Occipital lobe (tissue), 2 donors: ENCODE results near the gene SORCS2. TPM values are rescaled to one million over a fixed set of nuclear protein-coding genes. Genes with fewer than 3 reads are reported as not detected.

ENCODE experiments used
- DNase-seq: peaks from one replicate; lab custom pipeline; 2025; lab: John Stamatoyannopoulos, UW
- total RNA-seq: library from RNA; depleted of rRNA; stranded (reverse); fragments of >200 nt; gene quantifications from one replicate; pipeline ENCODE4 v1.2.3, GENCODE V29; 2014

SORCS2 gene
- total RNA-seq, 1 donor from 2014 or later: 4.1 TPM

DNA sequence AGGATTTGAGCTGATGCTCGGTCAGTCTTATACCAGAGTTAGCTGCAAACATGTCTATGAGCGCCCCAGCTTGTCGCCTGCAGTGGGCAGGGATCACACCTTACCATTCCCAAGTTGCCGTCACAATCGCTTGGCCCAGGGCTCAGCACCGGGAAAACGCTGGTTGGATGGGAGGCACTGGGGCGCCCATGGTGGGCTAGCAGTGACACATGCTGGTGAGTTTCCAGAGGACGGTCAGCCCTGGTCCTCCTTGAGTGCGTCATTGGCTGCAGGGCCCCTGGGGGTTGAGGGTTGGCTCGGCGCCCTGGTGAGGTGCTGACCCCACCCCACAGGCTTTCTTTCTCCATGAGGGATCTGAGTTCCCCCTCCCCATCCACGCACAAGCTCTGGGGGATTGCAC lies 50.4 kb downstream of the SORCS2 start:
- no peak for DNase-seq

DNA sequence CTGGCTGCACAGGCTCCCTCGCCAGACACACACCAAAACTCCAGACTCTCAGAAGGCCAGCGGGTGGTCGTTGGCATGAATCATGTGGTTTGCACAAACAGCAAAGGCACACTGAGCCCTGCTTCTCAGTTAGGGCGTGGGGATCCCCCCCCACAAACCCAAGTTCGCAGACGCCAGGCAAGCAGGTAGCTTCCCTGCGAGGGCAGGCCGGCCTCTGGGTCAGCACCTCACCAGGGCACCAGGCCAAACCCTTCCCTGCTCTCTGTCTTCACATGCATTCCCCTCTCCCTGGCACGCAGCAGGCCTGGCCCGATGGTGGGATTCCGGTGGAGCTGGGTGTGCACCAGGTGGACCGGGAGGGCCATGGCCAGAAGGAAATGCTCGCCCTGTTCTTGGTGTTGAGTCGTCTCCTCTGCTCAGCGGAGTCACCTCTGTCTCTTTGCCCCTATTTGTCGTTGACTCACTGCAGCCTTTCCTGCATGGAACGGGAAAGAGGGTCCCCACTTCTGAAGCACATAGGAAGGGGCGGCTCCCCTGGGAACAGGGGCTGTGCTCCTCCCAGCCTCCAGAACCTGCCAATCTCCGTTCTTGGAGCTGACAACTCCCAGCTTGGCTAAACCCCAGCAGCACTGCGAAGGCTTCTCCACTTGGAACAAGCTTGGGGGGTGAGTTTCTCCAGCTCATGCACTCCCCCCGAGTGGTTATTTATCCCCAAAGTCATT lies 51.4 kb downstream of the SORCS2 start:
- DNase-seq: no peak

DNA sequence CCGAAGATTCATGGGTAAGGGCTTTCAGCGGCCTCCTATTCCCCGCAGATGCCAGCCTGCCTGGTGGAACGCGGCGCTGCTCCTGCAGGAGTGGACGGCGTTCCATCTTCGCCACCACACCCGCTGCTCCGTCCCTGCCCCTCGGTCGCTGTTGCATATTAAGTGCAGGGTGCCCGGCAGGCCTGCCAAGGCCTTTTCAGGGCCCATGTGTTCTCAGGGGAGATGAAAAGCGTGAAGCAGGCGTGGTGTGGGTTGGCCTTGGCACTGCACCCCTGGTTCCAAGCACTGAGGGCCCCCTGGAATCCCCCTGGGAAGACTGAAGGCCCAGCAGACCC lies 52.0 kb downstream of the SORCS2 start:
- DNase-seq: no peak

DNA sequence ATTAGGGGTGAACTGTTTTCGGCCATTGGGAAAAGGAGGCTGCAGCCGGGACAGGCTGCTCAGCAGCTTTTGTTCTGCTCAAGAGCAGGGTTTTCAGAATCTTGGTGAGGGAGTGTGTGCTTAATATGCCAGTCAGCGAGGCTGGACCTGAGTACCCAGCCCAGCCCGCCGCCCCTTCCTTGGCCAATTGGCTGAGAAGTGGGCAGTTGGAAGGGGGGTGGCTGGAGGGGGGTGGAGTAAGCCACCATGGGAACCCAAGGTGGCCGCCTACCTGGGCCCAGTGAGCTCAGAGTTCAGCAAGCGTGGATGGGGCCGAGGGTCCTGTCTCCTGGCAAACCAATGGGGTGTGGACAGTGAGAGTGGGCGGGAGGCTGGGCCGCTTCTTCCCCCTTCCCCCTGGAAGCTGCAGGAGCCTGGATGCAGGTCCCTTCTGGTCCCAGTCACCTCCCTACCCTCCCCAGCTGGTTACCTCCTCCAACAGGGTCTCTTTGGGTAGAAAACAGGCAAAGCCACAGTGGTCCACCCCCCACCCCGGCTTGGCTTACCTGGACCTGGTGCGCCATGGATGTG lies 52.5 kb downstream of the SORCS2 start:
- no peak for DNase-seq

DNA sequence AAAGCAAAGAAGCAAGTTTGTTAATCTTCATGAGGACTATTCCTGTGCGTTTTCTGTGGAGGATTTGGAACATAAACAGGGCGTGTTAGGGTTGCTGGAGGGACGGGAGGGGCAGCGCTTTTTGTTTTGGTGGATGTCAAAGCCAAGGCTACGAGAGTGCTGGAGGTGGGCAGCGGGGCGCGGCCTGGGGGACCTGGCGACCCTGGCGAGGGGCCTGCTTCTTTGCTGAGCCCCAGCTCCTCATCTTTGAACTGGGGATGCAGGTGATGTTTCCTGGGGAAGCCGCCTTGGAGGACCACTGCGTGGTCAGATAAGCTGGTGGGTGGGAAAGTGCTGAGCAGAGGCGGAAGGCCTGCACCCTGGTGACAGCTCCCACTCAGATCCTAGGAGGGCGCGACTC lies 55.2 kb downstream of the SORCS2 start:
- no peak for DNase-seq

DNA sequence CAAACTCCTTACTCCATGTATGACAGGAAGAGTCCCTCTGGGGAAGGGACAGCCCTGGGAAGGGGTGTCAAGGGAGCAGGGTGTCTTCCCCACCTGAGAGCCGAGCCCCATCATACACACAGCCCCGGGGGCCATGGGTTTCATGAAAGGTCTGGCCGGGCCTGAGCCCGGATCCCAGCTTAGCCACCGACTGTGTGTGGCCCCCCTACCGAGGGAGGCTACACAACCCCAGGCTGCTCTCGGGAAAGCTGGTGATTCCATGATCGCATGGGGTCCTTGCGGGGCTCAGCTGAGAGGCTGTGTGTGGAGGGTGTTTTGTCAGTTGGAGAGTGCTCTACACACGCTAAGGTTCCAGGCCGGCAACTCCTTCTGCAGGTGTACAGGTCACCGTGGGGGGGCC lies 55.6 kb downstream of the SORCS2 start:
- DNase-seq: no peak

DNA sequence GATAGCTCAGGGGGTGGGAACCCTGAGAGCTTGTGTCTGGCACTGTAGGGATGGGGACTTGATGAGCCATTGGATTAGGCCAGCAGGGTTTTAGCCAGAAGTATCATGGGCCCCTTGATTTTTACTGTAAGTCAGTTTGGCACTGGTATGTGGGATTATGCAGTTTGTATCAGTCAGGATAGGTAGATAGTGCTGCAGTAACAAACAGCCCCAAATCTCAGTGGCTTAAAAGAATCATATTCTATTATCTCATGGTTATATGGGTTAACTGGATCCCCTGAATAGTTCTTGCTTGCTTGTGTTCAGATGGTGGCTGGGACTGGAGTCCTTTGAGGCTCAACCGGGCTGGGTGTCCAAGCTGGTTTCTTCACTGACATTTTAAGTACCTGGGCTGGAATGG lies 56.5 kb downstream of the SORCS2 start:
- DNase-seq: no peak

DNA sequence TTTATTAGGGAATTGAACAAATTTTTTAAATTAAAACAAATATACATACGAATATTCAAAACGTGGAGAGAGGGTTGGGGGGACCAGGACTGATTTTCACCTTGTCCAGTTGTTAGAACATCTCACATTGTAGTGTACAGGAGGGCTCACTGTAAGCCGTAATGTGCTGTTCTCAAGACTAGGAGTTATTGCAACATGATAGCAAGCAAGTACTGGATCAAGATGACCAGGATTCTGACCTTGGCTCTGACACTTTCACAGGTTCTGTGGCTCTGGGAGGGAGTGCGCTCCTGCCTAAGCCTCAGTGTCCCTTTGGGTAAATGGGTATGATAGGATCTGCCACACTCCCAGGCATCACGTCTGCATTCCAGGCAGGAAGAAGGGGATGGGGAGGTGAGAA lies 59.0 kb downstream of the SORCS2 start:
- DNase-seq: no peak

DNA sequence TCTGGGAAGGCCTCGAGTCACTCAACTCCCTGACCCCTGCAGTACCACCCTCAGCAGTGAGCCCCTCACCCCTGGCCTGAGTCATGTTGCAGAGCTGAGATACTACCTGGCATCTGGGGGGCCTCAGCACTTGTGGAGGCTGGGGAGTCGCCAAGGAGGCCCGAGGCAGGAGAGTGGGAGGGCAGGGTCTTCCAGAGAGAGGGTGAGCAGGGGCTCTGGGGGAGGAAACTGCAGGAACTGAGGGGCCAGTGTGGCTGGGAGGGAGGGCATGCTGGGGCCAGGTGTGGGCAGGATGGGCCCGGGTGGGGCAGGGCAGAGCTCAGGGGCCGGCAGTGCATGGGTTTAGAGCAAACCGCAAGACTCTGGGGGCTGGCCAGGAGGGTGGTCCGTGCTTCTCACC lies 59.7 kb downstream of the SORCS2 start:
- DNase-seq: no peak

DNA sequence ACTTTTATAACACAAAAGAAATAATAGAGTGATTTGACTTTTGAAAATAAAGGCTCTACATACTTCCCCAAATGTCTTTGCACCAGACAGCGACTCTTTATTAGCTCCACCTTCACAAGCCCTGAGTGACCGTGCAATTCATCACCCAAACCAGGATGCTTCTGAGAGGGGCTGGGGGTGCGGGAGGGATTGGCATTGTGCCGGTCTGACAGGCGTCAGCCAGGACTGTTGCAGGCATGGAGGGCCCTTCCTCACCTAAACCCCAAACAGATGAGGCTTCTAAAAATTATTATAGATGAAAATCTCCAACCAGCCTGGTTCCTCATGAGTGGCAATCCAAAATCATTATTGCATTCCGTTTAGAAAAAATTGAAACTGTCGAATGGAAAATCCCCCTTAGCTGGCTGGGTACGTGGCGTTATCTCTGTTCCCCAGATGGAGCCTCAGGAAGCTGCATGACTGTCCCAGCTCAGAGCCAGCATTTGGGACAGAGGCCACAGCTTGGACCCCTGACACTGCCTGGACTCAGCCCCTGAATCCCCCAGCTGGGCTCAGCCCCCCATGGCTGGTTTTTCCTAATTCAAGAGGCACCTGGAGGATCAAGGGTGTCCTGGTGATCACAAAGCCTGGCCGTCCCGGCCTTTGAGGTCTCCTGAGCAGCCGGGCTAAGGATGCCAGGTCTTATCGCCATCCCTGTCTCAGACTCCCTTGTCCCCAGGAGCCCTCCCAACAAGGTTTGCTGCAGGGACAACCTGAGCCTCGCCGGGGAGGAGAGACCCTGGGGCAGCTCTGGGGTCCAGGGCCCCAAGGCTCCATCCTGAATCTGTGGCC lies 60.4 kb downstream of the SORCS2 start:
- no peak for DNase-seq

DNA sequence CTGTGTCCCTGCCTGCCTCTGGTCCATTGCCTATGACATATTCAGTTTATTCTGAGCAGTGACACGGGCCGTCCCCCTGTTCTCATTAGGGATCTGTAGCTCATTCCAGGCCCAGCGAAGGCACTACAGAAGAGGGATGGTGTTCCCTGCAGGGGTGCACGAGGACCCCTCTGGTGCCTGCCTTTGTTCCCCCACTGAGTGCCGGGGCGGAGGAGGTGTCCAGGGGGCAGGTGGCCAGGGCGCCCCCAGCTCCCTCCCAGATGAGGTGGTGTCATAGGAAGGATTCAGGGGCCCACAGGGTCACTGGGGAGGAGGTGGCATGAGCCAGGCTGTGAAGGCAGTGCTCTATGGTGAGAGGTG lies 61.0 kb downstream of the SORCS2 start:
- no peak for DNase-seq

DNA sequence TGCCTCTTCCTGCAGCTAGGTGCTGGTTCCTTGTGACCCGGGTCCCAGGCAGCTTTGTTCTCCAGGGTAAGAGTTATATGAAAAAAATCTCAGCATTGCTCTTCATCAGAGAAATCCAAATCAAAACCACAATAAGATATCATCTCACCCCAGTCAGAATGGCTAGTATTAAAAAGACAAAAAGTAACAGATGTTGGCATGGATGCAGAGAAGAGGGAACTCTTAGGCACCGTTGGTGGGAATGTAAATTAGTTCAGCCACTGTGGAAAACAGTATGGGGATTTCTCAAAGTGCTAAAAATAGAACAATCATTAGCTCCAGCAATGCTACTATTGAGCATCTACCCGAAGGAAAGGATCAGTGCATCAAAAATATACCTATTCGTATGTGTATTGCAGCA lies 61.5 kb downstream of the SORCS2 start:
- DNase-seq: no peak

DNA sequence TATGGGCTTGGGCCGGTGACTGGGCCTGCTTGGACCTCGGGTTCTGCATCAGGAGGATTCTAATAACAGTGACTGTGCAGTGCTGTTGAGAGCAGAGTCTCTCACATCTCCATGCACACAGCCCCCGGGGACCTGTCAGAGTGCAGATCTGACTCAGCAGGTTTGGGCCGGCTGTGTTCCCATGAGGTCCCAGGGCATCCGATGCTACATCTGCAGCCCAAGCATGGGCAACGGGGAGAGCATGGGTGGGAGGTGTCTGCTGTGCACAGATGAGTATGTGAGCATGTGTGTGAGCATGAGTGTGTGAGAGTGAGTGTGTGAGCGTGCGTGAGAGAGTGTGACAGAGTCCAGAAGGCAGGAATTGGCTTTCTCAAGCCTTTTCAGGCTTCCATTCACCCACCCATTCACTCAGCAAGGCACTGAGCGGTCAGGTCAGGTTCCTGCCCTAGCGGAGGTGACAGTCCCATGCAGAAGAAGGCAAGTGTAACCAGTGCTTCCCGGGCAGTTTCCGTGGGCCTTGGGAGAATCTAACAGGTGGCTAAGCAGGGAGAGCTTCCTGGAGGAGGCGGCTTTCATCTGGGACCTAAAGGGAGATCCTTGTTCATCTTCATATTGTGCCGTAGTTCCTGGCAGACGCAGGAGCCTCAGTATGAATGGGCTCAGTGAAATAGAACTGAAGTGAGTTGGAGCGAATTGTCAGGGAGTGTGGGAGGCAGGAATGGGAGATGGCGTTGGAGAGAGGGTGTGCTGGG lies 62.6 kb downstream of the SORCS2 start:
- DNase-seq: no peak

DNA sequence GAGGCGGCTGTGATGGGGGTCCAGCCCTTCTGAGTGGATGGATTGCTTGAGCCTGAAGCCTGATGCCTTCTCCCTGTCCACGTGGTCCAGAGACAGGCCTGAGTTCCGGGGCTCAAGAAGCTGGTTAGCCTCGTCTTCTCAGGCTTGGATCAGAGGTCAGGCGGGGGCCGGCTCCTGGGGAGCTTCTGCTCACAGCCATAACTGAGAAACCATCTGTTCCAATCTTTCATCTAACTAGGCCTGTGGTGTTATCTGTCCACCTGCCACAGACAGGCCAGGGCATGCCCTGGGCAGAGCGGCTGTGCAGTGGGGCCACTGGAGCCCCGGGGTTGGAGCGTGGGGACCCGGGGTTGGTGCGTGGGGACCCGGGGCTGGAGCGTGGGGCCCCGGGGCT lies 63.1 kb downstream of the SORCS2 start:
- no peak for DNase-seq

DNA sequence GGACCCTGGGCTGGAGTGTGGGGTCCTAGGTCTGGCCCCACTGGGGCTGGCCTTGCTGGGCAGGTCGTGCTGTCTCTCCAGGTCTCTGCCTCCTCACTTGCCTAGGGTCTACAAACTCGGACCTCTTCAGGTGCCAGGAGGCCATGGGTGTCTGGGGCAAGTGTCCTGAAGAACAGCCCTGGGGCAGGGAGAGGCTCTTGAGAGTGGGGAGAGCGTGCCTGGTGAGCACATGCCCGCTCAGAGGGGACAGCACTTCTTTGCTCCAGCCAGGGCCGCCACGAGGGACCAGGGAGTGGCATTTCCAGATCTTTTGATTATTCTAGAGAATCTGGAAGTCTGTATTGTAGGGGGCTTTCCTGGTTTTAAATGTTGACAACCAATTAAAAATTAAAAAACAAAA lies 63.7 kb downstream of the SORCS2 start:
- no peak for DNase-seq

DNA sequence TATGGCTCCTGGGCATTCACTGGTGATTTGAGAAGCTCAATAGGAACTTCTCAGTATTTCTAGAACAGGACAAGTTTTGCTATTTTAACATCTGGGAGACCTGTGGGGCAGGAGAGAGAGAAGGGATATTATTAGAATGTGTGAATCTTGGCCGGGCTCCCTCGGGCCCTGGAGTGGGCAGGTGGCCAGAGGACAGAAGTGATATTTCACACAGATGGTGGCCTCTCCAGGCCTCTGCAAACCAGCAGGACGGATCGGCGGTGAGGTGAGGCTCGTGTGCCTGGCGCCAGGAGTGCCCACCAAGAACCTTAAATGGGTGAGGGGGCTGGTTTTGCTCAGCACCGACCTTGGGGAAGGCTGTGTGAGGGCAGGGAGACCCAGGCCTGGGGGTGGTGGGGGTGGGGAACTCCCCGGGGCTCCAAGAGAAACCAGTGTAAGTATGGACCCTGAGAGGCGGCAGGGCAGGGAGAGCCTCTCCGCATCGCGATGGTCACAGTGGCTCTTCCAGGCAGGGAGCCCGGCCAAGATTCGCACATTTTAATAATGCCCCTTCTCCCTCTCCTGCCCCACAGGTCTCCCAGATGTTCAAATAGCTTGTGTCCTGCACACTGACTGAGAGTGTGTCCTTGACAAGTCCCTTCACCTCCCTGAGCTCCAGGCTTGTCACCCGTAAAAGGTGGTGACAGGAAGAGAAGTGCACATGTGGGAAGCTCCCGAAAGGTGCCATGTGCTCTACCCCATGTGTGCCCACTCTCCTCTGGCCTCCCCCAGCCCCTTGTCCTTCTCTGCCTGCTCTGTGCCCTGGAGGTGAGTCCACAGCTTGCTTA lies 64.9 kb downstream of the SORCS2 start:
- DNase-seq: no peak

DNA sequence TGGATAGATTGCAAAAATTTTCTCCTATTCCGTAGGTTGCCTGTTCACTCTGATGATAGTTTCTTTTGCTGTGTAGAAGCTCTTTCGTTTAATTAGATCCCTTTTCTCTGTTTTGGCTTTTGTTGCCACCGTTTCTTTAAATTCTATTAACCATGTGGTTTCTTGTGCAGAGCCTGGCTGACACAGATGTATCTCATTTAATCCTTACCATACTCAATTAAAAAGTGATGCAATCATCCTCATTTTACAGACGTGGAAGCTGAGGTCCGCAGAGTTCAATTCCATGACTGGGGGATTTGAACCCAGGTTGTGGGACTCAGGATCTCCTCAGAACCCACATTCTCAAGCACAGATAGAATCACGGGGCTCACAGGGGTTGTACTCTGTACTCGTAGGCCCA lies 66.7 kb downstream of the SORCS2 start:
- DNase-seq: no peak

DNA sequence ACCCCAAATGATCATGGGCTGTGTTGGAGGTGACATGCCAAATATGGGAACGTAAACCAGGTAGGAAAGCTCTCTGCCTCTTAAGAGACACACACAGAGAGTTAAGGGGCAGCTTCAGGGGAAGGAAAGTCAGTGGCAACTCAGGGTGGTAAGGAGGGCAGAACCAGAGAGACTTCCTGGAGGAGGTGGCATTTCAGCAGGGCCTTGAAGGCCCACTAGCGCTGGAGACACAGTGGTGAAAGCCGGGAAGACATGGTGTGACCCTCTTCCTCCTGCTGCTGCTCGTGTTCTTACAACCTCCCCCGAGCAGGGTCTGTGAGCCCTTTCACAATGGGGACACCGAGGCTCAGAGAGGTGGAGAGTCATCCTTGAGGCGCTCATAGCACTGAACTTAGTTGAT lies 68.2 kb downstream of the SORCS2 start:
- DNase-seq: no peak

DNA sequence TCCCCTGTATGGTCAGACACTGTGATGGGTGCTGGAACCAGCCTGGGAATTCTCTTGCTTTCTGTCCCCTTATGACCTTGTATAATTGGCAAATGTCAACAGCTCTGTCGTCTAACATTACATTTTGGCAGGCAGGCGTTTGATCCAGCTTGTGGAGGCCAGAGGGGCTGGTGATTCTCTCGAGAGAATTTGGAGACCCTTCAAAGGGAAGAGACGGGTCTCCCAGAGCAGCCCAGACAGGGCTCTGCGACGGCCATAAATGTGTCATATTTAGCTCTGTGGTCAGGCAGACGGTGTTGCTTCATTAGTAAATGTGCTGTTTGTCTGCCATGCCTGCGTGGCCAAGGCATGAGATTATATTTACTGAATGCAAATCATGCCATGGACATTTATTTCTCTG lies 68.7 kb downstream of the SORCS2 start:
- DNase-seq: no peak

DNA sequence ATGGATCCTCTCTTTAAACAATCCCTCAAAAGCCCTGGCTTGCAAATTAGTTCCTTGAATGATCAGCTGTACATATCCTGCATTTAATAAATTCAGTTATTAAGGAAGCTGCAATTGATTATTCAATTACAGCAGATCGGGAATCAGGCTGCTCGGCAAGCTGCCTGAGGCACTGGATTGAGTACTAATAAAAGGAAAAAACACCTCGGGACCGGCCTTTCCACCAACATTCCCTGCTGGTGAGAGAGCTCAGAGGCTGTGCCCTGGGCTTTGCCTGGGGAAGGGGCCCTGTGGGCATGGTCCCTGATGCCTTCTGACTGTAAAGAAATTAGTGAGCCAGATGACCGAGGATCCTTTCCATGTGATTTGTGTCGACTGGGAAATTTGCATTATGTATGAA lies 69.2 kb downstream of the SORCS2 start:
- no peak for DNase-seq

DNA sequence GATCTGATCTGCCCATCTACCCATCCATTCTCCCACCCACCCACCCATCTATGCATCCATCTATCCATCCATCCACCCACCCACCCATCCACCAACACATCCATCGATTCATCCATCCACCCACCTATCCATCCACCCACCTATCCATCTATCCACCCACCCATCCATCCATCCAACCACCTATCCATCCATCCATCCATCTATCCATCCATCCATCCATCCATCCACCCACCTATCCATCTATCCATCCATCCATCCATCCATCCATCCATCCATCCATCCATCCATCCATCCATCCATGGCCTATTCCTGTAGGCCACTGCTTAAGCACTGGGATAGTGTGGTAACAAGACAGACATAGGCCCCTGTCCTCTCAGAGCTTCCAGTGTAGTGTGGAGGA lies 69.8 kb downstream of the SORCS2 start:
- DNase-seq: no peak
